ENCODE results near the gene C17orf113. TPM values are rescaled to one million over a fixed set of nuclear protein-coding genes. Genes with fewer than 3 reads are reported as not detected.

C17orf113 gene
- total RNA-seq, 4 donors from 2014 or later: 0.27 to 1.4 (median 0.58) TPM

DNA sequence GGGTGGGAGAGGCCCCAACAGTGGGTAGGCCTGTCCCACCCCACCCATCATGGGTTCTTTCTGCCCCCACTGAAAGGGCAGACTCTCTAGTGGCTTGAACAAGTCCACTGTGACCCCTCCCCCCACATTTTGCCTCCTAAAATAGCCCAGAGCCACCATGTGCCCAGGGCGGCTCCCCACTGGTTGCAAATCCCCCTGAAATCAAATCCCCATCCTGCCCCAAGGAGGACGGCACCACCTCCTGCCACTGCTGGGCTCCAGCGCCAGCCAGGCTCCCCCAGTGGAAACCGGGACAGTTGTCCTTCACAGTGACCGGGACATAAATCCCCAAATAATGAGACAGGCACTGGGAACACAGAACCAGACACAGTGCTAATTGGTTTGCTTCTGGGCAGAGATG is 27.4 kb upstream of the C17orf113 start:
- 80 to 100% methylated on average over 1 to 3 of the region's 5 CpGs for WGBS, 2 donors (ENCODE audit: low coverage in 1 of 2)
- no peak overlapping the region for H3K4me3 ChIP-seq
- H3K27ac ChIP-seq: no peak overlapping the region
- peaks cover 37% of the 10 kb centered on the region for H3K27me3 ChIP-seq
- ATAC-seq: no peak
- H3K36me3 ChIP-seq: no peaks in the 10 kb centered on the region
- H3K9me3 ChIP-seq: no peaks in the 10 kb centered on the region
- H3K4me1 ChIP-seq: peaks cover 0 to under 1% (median 0%) of the 10 kb centered on the region in 3 donors
- TF ChIP-seq POLR2A (IDR thresholded peaks at IDR 0.05): no peak
- TF ChIP-seq, protein P1, sequence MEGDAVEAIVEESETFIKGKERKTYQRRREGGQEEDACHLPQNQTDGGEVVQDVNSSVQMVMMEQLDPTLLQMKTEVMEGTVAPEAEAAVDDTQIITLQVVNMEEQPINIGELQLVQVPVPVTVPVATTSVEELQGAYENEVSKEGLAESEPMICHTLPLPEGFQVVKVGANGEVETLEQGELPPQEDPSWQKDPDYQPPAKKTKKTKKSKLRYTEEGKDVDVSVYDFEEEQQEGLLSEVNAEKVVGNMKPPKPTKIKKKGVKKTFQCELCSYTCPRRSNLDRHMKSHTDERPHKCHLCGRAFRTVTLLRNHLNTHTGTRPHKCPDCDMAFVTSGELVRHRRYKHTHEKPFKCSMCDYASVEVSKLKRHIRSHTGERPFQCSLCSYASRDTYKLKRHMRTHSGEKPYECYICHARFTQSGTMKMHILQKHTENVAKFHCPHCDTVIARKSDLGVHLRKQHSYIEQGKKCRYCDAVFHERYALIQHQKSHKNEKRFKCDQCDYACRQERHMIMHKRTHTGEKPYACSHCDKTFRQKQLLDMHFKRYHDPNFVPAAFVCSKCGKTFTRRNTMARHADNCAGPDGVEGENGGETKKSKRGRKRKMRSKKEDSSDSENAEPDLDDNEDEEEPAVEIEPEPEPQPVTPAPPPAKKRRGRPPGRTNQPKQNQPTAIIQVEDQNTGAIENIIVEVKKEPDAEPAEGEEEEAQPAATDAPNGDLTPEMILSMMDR (IDR thresholded peaks at IDR 0.05): no peak
- TF ChIP-seq POLR2AphosphoS5 (IDR thresholded peaks at IDR 0.05): no peak

DNA sequence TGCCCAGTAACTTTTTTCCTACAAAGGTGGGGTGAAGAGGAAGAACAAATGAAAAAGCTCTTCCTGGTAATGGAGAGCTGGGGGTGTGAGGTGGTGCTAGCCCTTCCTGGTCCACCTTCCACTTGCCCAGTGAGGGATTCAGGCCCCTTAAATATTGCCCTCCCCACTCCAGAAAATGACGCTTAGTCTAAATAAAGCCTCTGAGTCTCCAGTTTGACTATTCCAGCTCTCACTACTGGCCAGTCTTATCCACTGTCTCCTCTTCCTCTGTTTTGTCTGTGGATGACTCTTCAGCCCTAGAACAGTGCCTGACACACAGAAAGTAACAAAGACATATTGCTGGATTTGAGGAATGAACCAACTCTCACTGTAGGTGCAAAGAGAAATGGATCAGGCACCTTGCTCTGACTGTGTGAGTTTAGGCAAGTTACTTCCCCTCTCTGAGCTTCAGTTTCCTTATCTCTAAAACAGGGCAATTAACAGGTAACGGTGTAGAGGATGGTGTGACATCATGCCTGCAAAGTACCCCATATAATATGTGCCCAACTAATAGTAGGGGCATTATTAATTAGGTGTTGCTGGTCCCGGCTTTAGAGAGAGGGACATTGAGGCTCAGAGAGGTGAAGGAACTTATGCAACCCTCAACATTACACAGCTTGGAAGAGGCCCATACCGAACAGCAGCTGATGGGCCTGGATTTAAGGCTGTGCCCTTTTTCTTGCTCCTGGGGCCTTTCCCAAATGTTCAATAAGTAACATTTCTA is 26.6 kb upstream of the C17orf113 start:
- H3K27me3 ChIP-seq: peaks cover 45% of the 10 kb centered on the region
- no peak overlapping the region for H3K27ac ChIP-seq
- WGBS, 2 donors (ENCODE audit: low coverage in 1 of 2): 71 to 74% methylated on average over 1 to 4 of the region's 4 CpGs
- H3K9me3 ChIP-seq: no peaks in the 10 kb centered on the region
- no peak for ATAC-seq
- no peaks in the 10 kb centered on the region for H3K36me3 ChIP-seq
- TF ChIP-seq EP300 (IDR thresholded peaks at IDR 0.05) (no peak), POLR2AphosphoS5 (IDR thresholded peaks at IDR 0.05) (no peak), POLR2A (IDR thresholded peaks at IDR 0.05) (no peak)
- TF ChIP-seq, protein P1 (IDR thresholded peaks at IDR 0.05): no peak
- H3K4me1 ChIP-seq: peaks cover 0 to 8% (median 7%) of the 10 kb centered on the region in 3 donors
- H3K4me3 ChIP-seq: no peak overlapping the region

DNA sequence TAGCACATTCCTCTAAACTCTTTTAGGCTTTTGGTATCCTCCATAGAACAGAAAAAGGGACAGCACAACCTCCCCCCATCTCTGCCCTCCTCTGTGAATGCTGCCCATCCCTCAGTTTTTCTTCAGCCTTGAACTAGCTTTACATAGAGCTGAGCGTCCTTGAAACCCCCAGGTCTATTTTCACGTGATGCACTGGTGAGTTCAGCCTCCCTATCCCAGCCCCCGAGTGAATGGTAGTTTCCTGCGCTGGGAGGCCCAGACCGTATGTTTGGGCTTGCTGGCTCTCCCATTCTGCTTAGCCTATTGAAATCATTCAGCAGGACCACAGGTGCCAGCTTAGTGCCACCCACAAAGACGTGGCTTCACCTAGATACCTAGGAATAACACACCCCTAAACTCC is 25.4 kb upstream of the C17orf113 start:
- H3K36me3 ChIP-seq: no peaks in the 10 kb centered on the region
- H3K27ac ChIP-seq: no peak overlapping the region
- TF ChIP-seq EP300 (IDR thresholded peaks at IDR 0.05) (no peak), POLR2A (IDR thresholded peaks at IDR 0.05) (no peak), POLR2AphosphoS5 (IDR thresholded peaks at IDR 0.05) (no peak)
- TF ChIP-seq, protein P1 (IDR thresholded peaks at IDR 0.05): no peak
- H3K4me3 ChIP-seq: no peak overlapping the region
- peaks cover 0 to 13% (median 9%) of the 10 kb centered on the region in 3 donors for H3K4me1 ChIP-seq
- ATAC-seq: no peak
- peaks cover 57% of the 10 kb centered on the region for H3K27me3 ChIP-seq
- H3K9me3 ChIP-seq: no peaks in the 10 kb centered on the region
- 62 to 90% methylated on average over 2 to 6 of the region's 6 CpGs for WGBS, 2 donors (ENCODE audit: low coverage in 1 of 2)

DNA sequence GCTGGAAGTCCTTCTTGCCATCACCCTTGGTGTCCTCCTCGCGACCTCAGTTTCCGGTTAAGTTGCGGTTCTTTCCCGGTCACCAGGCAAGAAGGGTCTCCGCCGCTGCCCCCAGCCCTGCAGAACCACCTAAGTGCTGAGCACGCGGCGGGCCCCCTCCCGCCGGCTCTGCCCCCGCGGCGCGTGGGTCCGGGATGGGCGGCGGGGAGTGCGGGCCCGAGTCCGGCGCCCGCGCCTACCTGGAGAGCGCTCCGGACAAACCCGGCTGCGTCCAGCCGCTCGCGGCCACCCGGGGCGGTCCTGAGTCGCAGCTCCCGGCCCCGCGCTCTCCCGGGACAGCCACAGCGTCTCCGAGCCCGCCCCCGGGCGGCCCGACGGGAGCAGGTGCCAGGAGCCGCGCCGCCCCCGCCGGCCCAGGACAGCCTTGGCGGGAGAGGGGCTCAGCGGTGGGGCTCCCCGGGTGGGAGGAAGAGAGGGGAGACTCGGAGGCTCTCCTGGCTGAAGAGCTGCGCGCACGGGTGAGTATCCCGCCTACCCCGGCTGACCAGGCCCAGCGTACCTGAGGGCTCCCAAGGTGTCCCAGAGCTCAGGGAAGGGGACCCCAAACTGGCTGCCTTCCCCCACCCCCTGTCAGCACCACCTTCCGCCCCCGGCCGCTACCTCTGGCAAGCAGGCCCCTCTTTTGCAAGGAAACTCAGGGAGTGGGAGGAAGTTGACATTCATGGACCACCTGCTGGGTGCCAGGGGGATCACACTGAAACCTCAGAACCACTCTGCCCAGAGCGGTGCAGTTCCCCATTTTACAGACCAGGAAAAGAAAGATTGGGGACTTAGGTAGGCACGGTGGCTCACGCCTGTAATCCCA is 22.2 kb upstream of the C17orf113 start:
- peaks cover 0 to 13% (median 9%) of the 10 kb centered on the region in 3 donors for H3K4me1 ChIP-seq
- H3K9me3 ChIP-seq: no peaks in the 10 kb centered on the region
- H3K36me3 ChIP-seq: no peaks in the 10 kb centered on the region
- WGBS, 2 donors (ENCODE audit: low coverage in 1 of 2): 58 to 80% methylated on average over 1 to 4 of the region's 67 CpGs
- TF ChIP-seq, protein P1 (IDR thresholded peaks at IDR 0.05): peak in 1 of 4 experiments; percentile 27
- no peak for TF ChIP-seq POLR2AphosphoS5 (IDR thresholded peaks at IDR 0.05)
- no peak overlapping the region for H3K27ac ChIP-seq
- peaks cover 71% of the 10 kb centered on the region for H3K27me3 ChIP-seq
- ATAC-seq: peak; percentile 70
- H3K4me3 ChIP-seq: peak overlapping the region in 1 of 2 donors; percentile 43
